ENCODE measurements around the gene MVK. TPM values are rescaled to one million over a fixed set of nuclear protein-coding genes. Genes with fewer than 3 reads are reported as not detected.

Gene MVK
- total RNA-seq, 3 donors from 2014 or later = 18.9 to 30.0 (median 29.8) TPM

DNA sequence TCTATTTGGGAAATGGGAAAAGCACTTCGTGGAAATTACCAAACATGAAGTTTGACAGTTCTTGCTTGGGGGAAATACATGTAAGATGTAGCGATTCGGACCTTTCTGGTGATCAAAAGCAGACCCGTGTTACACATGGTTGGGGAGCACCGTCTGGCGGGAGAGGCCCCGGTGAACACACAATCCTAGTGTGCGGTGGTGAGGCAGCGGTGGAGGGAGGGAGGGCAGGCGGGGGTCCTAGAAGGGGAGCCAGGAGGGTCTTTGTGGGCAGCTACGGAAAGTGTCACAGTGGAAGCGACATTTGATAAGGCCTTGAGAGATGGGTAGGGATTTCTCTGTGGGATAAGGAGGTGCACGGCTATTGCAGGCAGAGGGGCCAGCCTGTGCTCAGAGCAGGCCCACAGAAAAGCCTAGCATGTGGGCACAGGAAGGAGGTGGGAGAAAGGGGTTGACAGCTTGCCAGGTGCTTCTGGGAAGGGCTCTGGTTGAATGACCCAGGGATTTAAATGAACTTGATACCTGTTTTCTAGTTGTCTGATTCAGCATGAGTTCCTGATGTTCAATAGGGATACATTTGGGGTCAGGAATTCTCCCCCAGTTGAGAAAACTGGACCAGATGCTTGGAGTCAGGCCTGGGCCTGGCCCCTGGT, 7.2 kb downstream of the MVK start:
- Histone ChIP-seq H3K4me3 (no peak overlapping the region), H3K4me1 (ENCODE audit: low read depth) (no peaks in the 10 kb centered on the region), H3K9me3 (no peaks in the 10 kb centered on the region), H3K36me3 (ENCODE audit: low read depth) (no peaks in the 10 kb centered on the region)
- intact Hi-C loops (cut with DNase I, micrococcal nuclease) = no loop called here
- no peak for TF ChIP-seq CTCF (IDR thresholded peaks at IDR 0.05)
- DNase-seq (no peak), ATAC-seq (no peak)

DNA sequence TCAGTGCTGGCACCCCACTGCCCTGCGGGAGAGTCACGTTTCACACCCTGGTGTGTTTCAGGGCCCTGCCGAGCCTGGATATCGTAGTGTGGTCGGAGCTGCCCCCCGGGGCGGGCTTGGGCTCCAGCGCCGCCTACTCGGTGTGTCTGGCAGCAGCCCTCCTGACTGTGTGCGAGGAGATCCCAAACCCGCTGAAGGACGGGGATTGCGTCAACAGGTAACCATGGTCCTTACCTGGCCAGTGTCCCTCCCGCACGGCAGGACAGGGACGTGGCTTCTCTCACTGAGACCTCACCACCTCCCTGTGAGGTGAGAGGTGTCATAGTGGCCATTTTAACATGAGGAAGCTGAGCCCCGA, 7.7 kb downstream of the MVK start:
- no peak for ATAC-seq
- Histone ChIP-seq H3K36me3 (ENCODE audit: low read depth) (no peaks in the 10 kb centered on the region), H3K9me3 (no peaks in the 10 kb centered on the region), H3K4me3 (no peak overlapping the region), H3K4me1 (ENCODE audit: low read depth) (no peaks in the 10 kb centered on the region)
- intact Hi-C loops (cut with DNase I, micrococcal nuclease) = no loop called here
- DNase-seq = no peak
- no peak for TF ChIP-seq CTCF (IDR thresholded peaks at IDR 0.05)

- Histone ChIP-seq H3K9me3 (no peaks in the 10 kb centered on the region), H3K4me3 (no peak overlapping the region), H3K4me1 (ENCODE audit: low read depth) (no peaks in the 10 kb centered on the region), H3K36me3 (ENCODE audit: low read depth) (no peaks in the 10 kb centered on the region)
- TF ChIP-seq CTCF (IDR thresholded peaks at IDR 0.05) = no peak
- intact Hi-C loops (cut with DNase I, micrococcal nuclease) = no loop called here
- DNase-seq = no peak
- no peak for ATAC-seq
Measured at GRCh38 chr12:109581856-109582255, 8.3 kb downstream of the MVK start.

DNA sequence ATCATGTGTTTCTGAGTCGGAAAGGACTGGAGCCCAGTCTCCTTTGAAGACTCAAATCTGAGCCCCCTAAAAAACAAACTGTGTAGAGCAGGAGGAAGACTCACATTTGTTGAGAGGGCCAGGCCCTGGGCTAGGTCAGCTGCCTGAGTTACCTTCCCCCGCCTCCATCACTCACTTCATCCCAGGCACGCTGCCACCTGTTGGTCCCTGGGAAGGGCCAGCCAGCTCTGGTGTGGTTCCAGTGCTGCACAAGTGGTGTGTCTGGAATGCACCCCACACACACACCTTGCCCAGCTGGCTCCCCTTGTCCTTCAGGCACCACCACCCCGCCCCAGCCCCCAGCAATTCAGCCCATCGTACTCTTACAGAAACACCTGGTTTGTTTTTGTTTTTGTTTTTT, 9.0 kb downstream of the MVK start:
- no peak for TF ChIP-seq CTCF (IDR thresholded peaks at IDR 0.05)
- Histone ChIP-seq H3K4me3 (no peak overlapping the region), H3K9me3 (no peaks in the 10 kb centered on the region), H3K4me1 (ENCODE audit: low read depth) (no peaks in the 10 kb centered on the region), H3K36me3 (ENCODE audit: low read depth) (no peaks in the 10 kb centered on the region)
- DNase-seq (no peak), ATAC-seq (peak; percentile 36)
- intact Hi-C loops (cut with DNase I, micrococcal nuclease) = no loop called here

DNA sequence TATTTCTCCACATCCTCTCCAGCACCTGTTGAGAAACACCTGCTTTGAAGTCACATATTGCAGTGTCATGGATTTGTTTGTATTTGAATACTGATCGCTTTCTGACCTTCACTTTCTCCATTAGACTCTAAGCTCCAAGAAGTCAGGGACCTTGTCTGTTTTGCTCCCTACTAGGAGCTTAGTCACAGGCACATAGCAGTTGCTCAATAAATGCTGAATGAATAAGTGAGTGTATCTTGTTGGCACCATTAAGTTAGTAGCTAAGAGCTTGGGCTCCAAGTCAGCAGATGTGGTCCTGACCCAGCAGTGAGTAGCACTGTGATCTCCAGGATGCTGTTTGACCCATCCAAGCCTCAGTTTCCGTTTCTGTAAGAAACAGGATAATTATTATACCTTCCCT, 10.1 kb downstream of the MVK start:
- no peak for TF ChIP-seq CTCF (IDR thresholded peaks at IDR 0.05)
- DNase-seq (no peak), ATAC-seq (no peak)
- no peaks in the 10 kb centered on the region for H3K4me1 ChIP-seq (ENCODE audit: low read depth)
- H3K36me3 ChIP-seq (ENCODE audit: low read depth) = no peaks in the 10 kb centered on the region
- no peaks in the 10 kb centered on the region for H3K9me3 ChIP-seq
- no peak overlapping the region for H3K4me3 ChIP-seq
- intact Hi-C loops (cut with DNase I, micrococcal nuclease) = no loop called here

Measured in mucosa of descending colon (tissue), 3 donors.